ENCODE data around the gene CSH1.
A peak's percentile ranks its signal among the peaks of the same experiment; 100 is the strongest.
"Not testable (repeated sequence)": the region's sequence is repeated elsewhere in the genome, so short reads cannot be mapped to it uniquely, and the experiment has no call there.

The CSH1 gene

DNA sequence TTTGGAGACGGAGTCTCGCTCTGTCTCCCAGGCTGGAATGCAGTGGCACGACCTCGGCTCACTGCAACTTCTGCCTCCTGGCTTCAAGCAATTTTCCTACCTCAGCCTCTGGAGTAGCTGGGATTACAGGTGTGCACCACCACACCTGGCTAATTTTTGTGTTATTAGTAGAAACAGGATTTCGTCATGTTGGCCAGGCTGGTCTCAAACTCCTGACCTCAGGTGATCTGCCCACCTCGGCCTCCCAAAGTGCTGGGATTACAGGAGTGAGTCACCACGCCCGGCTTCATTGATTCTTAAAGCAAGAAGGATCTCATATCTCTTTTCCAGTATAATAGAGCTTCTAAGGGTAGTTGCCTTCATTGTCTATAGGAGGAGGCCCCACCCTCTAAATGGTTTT lies 8.4 kb upstream of the CSH1 start:
- not testable (repeated sequence) for DNase-seq (ENCODE audit: low read depth)

DNA sequence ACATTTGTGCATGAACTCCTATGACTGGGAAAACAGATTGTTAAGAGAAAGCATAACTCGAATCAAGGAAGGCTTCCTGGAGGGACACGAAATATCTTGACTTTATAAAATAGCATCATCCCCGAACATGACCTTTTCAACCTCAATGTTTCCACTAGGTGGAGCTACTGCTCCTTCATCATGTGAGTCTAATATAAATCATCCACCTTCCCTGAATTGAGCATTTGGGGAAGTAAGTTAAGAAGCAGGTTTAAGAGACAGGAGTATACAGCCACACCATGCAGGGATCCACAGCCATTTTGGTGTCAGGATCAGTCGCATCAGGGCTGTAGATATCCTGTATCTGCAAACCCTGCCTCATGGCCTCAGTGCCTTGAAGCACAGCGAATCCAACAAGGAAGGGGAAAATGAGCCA lies 7.4 kb upstream of the CSH1 start:
- not testable (repeated sequence) for DNase-seq (ENCODE audit: low read depth)

DNA sequence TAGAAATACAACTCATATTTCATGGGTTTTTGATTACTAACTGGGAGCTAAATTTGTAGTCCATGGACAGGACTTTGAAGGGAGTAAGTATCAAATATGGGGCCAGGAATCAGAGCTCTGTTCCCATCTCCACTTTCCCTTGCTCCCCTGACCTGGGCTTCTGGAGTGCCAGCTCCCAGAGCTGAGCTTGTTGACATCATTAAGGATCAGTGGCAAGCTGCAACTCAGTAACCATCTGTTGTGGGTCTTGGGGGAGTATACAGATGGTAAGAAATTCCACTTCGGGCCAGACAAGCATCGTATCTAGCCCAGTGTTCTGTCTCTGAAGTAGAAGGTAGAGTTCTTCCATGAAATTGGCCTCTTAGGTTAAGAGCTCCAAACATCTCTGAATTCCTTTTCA lies 5.6 kb upstream of the CSH1 start:
- not testable (repeated sequence) for DNase-seq (ENCODE audit: low read depth)

DNA sequence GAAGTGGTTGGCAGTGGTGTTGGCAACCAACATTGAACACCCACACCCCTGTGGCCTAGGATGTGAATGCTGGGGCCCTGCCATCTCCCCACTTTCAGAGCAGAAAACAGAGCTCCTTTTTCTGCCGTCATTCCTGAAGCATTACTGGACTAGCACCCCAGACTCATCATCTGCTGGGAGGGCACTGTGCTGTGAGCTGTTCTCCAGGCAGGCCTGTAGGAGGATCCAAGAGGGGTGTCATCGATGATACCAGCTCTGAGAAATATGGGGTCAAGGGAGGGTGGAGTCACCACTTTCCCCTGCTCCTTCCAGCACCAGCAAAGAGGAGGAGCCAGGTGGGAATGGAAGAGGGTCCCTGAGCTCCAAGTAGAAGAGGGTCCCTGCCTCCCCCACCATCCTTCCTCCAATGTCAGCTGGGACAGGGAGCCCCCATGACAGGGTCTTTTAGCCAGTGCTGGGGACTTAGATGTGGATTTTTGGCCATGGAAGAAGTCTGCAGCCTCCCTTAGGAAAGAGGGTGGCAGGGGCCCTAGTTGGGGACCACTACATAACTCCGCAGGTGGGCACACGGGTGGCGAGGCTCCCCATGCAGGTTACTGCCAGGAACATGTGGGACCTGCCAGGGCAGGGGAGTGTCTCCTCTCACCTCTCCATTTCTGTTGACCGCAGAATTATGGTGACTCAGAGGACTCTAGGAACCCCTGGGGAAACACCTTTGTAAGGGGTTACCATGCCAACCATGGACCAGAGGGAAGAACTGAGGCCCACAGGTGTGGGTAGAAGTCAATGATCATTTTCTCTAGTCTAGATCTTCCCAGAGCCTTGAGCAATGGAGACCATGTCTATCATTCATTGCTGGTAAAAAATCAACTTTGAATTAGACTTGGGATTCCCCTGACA lies 2.8 kb upstream of the CSH1 start:
- DNase-seq (ENCODE audit: low read depth): not testable (repeated sequence)

DNA sequence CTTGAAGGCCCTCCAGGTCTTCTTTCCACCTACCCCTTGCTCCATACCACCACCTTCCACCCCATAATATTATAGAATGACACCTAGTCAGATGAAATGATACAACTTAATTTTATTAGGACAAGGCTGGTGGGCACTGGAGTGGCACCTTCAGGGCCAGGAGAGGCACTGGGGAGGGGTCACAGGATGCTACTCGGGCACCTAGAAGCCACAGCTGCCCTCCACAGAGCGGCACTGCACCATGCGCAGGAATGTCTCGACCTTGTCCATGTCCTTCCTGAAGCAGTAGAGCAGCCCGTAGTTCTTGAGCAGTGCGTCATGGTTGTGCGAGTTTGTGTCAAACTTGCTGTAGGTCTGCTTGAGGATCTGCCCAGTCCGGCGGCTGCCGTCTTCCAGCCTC lies 1.6 kb downstream of the CSH1 start:
- DNase-seq (ENCODE audit: low read depth): not testable (repeated sequence)

DNA sequence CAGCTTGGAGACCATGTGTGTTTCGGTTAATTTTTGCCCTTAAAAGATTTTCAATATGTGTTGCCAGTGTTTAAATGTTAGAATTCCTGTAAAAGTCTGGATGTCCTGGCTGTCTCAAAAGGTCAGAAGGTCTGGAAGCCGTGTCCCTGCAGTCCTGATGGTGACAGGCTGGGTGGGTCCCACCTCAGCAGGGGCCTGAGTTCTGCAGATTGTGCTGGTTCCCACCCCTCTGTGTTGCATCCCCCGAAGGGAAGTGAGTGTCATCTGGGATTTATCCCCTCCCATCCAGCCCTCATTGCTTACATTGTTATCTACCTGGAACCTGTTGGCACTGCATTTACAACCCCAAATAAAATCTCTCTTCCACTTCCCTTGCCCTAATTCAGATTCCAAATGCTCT lies 2.4 kb downstream of the CSH1 start:
- not testable (repeated sequence) for DNase-seq (ENCODE audit: low read depth)

DNA sequence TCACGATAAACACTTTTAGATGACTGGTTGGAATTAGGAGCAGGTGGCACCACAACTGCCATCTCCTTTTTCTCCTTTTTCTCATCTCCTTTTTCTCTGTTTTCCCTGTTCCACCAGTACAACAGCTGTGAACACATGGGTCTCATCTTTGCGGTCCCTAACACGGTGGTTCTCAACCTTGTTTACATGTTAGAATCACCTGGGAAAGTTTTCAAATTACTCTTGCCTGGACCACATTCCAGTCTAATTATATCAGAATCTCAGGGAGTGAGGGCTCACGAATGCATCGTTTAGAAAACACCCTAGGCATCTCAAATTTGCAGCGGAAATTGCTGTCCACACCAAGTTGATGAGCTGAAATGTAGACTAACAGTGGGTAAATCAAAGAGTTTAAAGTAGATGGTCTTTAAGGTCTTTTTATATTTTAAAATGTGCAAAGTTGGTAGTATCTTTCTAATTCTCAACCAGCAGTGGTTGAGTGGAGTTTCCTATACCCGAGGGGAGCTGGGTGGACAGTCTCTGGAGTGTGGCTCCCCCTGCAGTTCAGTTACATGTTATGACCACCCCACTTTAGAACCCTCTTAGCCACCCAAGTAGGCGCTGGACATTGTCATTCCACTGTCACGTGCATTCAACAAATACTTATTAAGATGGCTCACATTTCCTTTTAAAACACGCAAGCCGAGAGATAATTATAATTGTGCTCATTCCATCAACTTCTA lies 3.9 kb downstream of the CSH1 start:
- not testable (repeated sequence) for DNase-seq (ENCODE audit: low read depth)

DNA sequence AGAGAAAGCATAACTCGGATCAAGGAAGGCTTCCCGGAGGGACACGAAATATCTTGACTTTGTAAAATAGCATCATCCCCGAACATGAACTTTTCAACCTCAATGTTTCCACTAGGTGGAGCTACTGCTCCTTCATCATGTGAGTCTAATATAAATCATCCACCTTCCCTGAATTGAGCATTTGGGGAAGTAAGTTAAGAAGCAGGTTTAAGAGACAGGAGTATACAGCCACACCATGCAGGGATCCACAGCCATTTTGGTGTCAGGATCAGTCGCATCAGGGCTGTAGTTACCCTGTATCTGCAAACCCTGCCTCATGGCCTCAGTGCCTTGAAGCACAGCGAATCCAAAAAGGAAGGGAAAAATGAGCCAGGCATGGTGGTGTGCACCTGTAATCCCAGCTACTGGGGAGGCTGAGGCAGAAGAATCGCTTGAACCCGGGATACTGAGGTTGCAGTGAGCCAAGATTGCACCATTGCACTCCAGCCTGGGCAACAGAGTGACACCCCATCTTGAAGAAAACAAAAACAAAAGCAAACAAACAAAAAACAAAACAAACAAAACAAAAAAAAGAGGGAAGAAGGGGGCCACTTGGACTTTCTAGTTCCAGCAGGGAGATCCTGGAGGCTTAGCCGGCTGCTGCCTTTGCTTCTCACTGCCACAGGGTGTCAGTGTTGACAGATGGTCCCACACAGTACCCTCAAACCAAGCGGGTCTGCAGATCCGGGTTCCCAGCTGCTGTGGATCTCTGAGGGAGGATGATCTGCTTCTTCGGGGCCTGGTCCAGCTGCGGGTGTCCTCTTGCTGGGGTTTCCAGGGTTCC lies 7.1 kb downstream of the CSH1 start:
- not testable (repeated sequence) for DNase-seq (ENCODE audit: low read depth)

DNA sequence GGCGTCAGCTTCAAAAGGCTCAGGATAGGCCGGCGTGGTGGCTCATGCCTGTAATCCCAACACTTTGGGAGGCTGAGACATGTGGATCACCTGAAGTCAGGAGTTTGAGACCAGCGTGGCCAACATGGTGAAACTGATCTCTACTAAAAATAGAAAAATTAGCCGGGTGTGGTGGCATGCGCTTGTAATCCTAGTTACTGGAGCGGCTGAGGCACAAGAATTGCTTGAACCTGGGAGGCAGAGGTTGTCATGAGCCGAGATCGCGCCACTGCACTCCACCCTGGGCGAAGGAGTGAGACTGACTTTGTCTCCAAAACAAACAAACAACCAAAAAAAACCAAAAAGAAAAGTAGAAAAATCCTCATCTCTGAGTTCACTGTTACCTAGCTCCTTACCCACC lies 11.3 kb downstream of the CSH1 start:
- not testable (repeated sequence) for DNase-seq (ENCODE audit: low read depth)

DNA sequence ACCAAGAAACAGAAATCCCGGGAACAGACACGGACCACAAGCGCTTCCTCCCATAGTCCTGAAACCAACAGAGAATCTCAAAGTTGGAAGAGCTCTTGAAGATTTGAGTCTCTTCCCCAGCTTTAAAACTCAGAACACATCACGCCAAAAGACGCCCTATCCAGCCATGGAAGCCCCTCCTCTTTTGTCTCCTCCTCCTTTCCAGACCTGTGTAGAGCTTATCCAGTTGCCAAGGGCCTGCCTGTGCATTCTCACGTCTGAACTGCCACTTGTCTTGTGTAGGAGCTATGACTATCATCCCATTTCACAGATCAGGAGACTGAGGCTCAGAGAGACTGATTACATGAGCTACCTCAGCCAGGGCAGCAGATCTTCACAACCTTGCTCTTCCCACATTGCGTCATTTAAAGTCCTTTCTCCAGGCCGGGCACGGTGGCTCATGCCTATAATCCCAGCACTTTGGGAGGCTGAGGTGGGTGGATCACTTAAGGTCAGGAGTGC lies 13.7 kb downstream of the CSH1 start:
- DNase-seq (ENCODE audit: low read depth): not testable (repeated sequence)

DNA sequence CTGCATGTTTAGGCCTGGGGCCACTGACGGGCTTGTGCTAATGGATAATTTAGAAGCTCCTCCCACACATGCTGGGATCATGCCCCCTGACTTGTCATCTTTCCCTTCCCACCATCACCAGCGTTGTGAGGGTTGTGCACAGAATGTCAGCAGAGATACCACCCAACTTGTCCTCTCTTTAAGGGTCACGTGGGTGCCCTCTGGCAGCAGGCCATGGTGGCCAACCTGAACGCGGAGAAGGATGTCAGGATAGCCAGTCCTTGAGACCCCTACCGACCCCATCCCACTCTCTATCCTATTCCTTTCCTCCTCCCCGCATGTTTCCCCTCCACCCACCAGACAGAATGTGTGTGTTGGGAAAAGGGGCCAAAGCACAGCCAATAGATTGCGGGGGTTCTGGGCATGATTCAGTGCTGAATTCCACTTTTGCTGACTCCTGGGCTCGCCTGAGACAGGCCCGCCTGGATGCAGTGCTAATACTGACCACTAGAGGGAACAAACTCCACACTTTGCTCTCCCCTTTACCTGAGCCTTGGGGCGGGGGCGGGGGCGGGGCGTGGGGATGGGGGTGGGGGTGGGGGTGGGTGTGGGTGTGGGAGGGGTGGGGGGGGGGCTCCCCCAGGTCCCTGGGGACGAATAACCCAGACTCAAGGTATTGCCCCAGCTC lies 14.3 kb downstream of the CSH1 start, which contains the start of gene GH2:
Gene GH2, minus strand, starts transcription at position 10 of the 667 bp plus-strand sequence. CDS start 143 bp downstream, outside the sequence.
- peak; percentile 37 for DNase-seq (ENCODE audit: low read depth)

DNA sequence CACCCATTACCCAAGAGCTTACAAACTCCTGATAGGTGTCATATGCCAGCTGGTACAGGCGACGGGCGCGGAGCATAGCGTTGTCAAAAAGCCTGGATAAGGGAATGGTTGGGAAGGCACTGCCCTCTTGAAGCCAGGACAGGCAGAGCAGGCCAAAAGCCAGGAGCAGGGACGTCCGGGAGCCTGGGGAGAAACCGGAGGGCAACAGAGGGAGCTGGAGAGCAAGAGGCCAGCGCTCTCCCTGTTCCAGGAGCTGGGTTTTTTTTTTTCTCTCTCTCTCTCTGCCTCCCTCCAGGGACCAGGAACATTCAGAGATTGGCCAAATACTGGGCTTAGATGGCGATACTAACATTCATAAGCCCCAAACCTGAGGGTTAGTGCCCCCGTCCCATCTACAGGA lies 15.0 kb downstream of the CSH1 start:
- not testable (repeated sequence) for DNase-seq (ENCODE audit: low read depth)

DNA sequence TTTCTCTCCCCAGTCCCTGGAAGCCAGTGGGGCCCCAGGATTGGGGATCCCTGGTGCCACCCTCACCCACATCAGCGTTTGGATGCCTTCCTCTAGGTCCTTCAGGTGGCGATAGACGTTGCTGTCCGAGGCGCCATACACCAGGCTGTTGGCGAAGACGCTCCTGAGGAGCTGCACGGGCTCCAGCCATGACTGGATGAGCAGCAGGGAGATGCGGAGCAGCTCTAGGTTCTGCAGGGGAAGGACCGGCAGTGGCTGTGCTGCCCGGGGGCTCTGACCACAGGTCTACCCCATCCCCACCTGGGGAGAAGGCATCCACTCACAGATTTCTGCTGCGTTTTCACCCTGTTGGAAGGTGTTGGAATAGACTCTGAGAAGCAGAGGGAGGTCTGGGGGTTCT lies 15.7 kb downstream of the CSH1 start:
- no peak for DNase-seq (ENCODE audit: low read depth)

DNA sequence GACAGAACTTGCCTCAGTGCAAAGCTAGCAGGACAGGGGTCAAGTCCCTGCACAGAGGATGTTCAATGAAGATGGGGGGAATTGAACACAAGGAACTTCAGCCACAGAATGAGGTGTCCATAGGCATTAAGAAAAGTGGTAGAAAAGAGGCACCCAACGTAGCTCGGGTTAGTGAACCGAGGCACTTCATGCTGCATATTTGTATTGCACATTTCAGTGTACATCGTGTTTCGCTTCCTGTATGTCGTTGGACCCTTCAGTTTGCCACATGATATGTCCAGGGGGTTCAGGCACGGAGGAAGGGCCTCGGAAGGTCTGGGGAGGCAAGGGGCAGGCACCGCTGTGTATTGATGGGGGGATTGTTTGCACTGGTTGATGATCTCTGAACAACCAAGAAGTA lies 18.0 kb downstream of the CSH1 start:
- DNase-seq (ENCODE audit: low read depth): not testable (repeated sequence)

DNA sequence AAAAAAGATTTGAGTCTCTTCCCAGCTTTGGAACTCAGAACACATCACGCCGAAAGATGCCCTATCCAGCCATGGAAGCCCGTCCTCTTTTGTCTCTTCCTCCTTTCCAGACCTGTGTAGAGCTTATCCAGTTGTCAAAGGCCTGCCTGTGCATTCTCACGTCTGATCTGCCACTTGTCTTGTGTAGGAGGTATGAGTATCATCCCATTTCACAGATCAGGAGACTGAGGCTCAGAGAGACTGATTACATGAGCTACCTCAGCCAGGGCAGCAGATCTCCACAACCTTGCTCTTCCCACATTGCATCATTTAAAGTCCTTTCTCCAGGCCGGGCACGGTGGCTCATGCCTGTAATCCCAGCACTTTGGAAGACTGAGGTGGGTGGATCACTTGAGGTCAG lies 21.7 kb downstream of the CSH1 start:
- not testable (repeated sequence) for DNase-seq (ENCODE audit: low read depth)

DNA sequence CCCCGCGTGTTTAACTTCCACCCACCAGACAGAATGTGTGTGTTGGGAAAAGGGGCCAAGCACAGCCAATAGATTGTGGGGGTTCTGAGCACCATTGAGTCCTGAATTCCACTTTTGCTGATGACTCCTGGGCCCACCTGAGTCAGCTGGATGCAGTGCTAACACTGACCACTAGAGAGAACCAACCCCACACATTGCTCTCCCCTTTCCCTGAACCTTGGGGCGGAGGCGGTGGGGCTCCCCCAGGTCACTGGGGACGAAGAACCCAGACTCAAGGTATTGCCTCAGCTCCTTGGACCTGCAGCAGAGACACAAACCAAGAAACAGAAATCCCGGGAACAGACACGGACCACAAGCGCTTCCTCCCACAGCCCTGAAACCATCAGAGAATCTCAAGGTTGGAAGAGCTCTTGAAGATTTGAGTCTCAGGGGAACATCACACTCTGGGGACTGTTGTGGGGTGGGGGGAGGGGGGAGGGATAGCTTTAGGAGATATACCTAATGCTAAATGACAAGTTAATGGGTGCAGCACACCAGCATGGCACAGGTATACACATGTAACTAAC lies 22.2 kb downstream of the CSH1 start:
- DNase-seq (ENCODE audit: low read depth): not testable (repeated sequence)

DNA sequence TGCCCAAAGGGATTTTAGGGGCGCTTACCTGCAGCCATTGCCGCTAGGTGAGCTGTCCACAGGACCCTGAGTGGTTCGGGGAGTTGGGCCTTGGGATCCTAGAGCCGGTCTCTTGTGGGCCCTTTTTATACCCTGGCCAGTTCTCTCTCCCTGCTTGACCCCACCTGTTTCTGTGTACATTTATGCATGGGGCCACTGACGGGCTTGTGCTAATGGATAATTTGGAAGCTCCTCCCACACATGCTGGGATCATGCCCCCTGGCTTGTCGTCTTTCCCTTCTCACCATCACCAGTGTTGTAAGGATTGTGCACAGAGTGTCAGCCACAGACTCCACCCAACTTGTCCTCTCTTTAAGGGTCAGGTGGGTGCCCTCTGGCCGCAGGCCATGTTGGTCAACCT lies 22.8 kb downstream of the CSH1 start, which contains the start of gene CSH2:
Gene CSH2, minus strand, starts transcription at position 101 of the 400 bp plus-strand sequence. Its CDS starts 63 bp downstream, at position 38.
- DNase-seq (ENCODE audit: low read depth): not testable (repeated sequence)

DNA sequence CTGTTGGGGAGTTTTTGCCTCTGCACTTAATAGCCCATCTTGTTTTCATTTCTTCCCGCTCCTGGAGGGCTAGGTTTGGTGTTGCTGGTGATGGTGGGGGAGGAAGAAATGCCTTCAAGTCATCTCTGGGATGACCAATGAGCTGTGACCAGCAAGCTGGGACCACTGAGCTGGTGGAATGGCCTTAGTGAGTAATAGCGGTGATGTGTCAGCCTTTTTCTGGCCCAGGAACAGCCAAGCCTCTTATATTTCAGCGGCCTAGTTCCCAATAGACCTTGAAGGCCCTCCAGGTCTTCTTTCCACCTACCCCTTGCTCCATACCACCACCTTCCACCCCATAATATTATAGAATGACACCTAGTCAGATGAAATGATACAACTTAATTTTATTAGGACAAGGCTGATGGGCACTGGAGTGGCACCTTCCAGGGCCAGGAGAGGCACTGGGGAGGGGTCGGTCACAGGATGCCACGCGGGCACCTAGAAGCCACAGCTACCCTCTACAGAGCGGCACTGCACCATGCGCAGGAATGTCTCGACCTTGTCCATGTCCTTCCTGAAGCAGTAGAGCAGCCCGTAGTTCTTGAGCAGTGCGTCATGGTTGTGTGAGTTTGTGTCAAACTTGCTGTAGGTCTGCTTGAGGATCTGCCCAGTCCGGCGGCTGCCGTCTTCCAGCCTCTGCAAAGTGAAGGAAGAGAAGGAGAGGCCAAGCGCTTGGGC lies 24.6 kb downstream of the CSH1 start:
- not testable (repeated sequence) for DNase-seq (ENCODE audit: low read depth)

DNA sequence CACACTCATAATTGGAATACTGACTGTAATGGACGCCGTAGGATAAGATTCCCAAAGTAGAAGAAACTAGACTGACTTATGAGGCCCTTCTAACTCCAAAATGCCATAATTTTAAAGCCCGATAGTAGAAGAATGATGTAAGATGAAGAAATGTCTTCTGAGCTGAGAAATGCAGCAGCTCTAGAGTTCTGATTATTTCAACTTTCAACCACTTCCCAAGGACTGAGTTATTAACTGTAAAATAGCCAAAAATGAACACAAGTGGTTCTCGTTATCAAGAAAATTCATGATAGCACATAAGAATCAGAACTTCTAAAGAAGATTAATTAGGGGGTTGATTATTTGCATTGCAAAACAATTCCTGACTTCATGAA lies 26.1 kb downstream of the CSH1 start:
- DNase-seq (ENCODE audit: low read depth): not testable (repeated sequence)
